Measurements from ENCODE around the gene HMGN1. TPM values are rescaled to one million over a fixed set of nuclear protein-coding genes. Genes with fewer than 3 reads are reported as not detected.
A peak's percentile ranks its signal among the peaks of the same experiment; 100 is the strongest.

HMGN1 gene, protein sequence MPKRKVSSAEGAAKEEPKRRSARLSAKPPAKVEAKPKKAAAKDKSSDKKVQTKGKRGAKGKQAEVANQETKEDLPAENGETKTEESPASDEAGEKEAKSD
- 64.5 TPM for total RNA-seq
- long read RNA-seq, full-length matches to known transcripts = 39 of 76 reads
- long read RNA-seq, partial matches to known transcripts = 14 of 76 reads
- long read RNA-seq, other reads (novel, unspliced or antisense) = 23 of 76 reads

DNA sequence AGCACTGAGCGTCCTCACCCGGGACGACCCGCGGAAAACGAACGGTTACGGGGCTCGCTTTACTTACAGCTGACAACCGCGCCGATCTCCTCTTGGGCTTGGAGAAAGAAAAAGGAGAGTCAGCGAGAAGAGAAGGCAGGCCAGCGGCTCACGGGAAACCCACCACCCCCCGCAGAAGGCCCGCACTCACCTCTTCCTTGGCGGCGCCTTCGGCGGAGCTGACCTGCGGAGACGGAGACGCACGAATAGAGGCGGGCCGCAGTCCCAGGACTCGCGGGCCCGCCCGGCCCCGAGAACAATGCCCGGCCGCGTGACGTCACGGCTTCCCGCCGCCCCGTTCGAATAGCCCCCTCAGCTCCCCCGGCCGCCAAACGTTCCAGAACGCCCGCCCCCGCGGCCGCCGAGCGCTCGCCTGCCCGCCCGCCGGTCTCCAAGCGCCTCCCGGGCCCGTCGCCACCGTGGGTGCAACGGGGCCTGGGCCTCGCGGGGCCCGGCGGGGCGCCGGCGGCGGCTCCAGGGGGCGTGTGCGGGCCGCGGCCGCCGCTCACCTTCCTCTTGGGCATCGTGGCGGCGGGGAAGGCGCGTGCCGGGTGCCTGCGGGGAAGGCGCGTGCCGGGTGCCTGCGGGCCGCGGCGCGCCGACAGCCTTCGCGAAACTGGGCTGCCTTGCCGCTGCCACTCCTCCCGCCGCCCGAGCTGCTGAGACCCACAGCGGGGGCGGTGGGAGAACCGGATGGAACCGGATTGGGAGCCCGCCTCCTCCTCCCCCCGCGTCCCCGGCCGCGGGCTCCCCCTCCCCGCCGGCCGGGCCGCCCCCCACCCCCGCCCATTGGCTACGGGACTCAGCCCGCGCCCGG lies at the start of gene HMGN1:
HMGN1 (minus strand) TSS at position 734 of the 856 bp plus-strand sequence; CDS start at position 563, 171 bp downstream.
- peaks cover 10% of the 10 kb centered on the region for H3K36me3 ChIP-seq
- peak within 1 kb of the TSS; percentile 97 for H3K27ac ChIP-seq (replicated peaks)
- no peaks in the 10 kb centered on the region for H3K27me3 ChIP-seq (ENCODE audit: low read depth)
- H3K4me1 ChIP-seq = peaks cover 53% of the 10 kb centered on the region
- H3K4me3 ChIP-seq = peak within 1 kb of the TSS; percentile 93
- intact Hi-C loops (cut with micrococcal nuclease) = no loop called here
- TF ChIP-seq, protein P1, sequence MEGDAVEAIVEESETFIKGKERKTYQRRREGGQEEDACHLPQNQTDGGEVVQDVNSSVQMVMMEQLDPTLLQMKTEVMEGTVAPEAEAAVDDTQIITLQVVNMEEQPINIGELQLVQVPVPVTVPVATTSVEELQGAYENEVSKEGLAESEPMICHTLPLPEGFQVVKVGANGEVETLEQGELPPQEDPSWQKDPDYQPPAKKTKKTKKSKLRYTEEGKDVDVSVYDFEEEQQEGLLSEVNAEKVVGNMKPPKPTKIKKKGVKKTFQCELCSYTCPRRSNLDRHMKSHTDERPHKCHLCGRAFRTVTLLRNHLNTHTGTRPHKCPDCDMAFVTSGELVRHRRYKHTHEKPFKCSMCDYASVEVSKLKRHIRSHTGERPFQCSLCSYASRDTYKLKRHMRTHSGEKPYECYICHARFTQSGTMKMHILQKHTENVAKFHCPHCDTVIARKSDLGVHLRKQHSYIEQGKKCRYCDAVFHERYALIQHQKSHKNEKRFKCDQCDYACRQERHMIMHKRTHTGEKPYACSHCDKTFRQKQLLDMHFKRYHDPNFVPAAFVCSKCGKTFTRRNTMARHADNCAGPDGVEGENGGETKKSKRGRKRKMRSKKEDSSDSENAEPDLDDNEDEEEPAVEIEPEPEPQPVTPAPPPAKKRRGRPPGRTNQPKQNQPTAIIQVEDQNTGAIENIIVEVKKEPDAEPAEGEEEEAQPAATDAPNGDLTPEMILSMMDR (IDR thresholded peaks at IDR 0.05; ENCODE audit: borderline replicate concordance) = no peak
- peaks cover 7% of the 10 kb centered on the region for H3K9me3 ChIP-seq (replicated peaks)
- peak; percentile 81 for DNase-seq

DNA sequence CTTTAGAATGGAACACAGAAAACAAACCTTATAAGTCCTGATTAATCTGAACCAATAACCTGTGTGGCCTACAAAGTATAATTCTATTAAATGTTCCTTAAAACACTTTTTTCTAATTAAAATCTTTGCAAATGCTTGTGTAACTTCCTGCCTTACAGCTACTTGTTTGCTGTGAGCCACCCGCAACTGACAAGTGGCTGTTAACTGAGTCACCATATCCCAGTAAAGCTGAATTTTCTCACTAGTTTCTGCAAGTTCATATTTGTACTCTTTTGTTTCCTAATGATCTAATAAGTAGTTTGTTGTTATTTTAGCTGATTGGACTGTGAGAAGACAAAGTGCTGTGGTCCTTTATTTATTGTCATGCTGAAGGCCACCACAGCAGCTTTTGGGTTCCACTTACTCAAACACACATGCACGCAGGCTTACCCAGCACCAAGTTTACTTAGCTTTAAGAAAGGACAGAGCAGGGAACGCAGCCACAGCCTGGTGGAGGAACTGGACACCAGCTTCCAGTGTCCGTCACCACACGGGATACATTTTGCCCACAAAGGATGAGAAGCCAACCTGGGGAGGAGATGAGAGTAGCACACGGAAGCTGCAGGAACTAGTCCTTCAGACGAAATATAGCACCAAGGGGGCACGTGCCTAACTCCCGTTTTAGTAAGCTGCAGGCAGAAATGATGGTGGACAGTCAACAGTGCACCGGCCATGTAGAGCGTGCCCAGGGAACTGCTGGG lies 48.9 kb upstream of the HMGN1 start:
- Histone ChIP-seq H3K36me3 (peaks cover 51% of the 10 kb centered on the region), H3K27me3 (ENCODE audit: low read depth) (no peaks in the 10 kb centered on the region), H3K4me3 (no peak overlapping the region), H3K27ac (replicated peaks) (no peak overlapping the region), H3K4me1 (no peaks in the 10 kb centered on the region), H3K9me3 (replicated peaks) (no peaks in the 10 kb centered on the region)
- TF ChIP-seq, protein P1 (IDR thresholded peaks at IDR 0.05; ENCODE audit: borderline replicate concordance) = no peak
- intact Hi-C loops (cut with micrococcal nuclease) = no loop called here
- DNase-seq = no peak

DNA sequence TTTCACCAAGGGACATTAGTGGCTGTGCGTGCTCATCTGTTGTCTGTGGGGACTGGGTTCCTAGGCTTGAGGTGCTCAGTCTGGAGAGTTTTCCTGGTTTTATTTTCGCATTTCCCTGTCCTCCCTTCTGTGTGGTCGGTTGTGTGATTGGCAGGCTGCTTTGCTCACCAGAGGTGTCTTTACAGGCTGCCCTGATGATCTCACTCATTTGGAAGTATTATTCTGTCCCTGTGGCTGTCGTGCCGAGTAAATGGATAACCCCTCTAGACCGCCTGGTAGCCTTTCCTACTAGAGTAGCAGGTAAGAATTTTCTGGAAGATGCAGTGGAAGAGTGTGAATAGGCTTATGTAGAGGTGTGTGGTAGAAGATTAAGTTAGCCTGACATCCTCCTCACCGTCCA lies 44.1 kb upstream of the HMGN1 start:
- no peak for DNase-seq
- no peaks in the 10 kb centered on the region for H3K27me3 ChIP-seq (ENCODE audit: low read depth)
- H3K4me1 ChIP-seq = peaks cover 26% of the 10 kb centered on the region
- no peak overlapping the region for H3K27ac ChIP-seq (replicated peaks)
- H3K36me3 ChIP-seq = peaks cover 64% of the 10 kb centered on the region
- no peaks in the 10 kb centered on the region for H3K9me3 ChIP-seq (replicated peaks)
- intact Hi-C loops (cut with micrococcal nuclease) = no loop called here
- no peak overlapping the region for H3K4me3 ChIP-seq
- TF ChIP-seq, protein P1 (IDR thresholded peaks at IDR 0.05; ENCODE audit: borderline replicate concordance) = no peak

DNA sequence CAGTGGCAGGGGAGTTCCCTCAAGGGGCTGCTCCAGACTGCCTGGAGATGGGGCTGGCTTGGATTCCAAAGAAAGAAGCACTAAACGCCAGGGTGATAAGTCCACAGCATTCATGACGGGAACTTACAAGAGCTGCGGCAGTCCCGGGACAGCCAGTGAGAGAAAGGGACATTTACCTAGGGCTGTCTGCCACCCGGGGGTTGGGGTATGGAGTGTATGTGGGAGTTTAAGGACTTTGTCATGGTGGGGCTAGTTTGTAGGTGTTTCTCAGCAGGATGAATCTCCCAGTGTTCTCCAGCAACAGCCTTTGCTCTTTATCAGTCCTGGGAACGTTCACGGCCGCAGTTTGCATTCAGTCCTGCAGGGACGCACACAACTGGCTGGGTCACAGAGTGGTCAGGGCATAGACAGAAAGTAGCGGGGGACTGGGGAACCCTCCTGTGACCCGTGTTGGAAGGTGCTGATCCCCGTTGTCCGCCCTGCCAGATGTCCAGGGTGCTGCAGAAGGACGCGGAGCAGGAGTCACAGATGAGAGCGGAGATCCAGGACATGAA lies 41.4 kb upstream of the HMGN1 start:
- DNase-seq = no peak
- intact Hi-C loops (cut with micrococcal nuclease) = no loop called here

DNA sequence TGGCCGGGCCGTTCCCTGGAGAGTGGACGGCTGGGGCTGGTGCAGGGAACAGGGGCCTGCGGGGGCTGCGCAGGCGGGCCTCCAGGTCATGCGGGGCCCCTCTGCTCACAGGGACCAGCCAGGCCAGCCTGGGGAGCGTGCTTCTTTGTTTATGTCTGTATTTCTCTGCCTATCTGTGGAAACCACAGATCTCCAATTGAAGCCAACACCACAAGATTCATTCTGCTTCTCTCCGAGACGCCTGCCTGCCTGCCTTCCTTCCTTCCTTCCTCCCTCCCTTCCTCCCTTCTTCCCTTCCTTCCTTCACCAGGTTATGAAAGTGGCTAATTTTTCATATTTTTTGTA lies 39.9 kb upstream of the HMGN1 start:
- Histone ChIP-seq H3K9me3 (replicated peaks) (no peaks in the 10 kb centered on the region), H3K4me1 (peaks cover 50% of the 10 kb centered on the region), H3K27ac (replicated peaks) (peak overlapping the region; percentile 83), H3K36me3 (peaks cover 31% of the 10 kb centered on the region), H3K4me3 (peak overlapping the region; percentile 65), H3K27me3 (ENCODE audit: low read depth) (no peaks in the 10 kb centered on the region)
- TF ChIP-seq, protein P1 (IDR thresholded peaks at IDR 0.05; ENCODE audit: borderline replicate concordance) = no peak
- intact Hi-C loops (cut with micrococcal nuclease) = no loop called here
- DNase-seq = no peak

More for the DNA sequence above, 41.4 kb upstream of the HMGN1 start:
- peaks cover 49% of the 10 kb centered on the region for H3K4me1 ChIP-seq
- H3K36me3 ChIP-seq = peaks cover 45% of the 10 kb centered on the region
- no peaks in the 10 kb centered on the region for H3K9me3 ChIP-seq (replicated peaks)
- TF ChIP-seq, protein P1 (IDR thresholded peaks at IDR 0.05; ENCODE audit: borderline replicate concordance) = no peak
- H3K27ac ChIP-seq (replicated peaks) = no peak overlapping the region
- peak overlapping the region; percentile 9 for H3K4me3 ChIP-seq
- no peaks in the 10 kb centered on the region for H3K27me3 ChIP-seq (ENCODE audit: low read depth)

Data from left ventricle myocardium inferior (tissue), 1 donor.